H4 (cell line): ENCODE measurements around the gene LEF1. TPM values are rescaled to one million over a fixed set of nuclear protein-coding genes. Genes with fewer than 3 reads are reported as not detected.

Source experiments
- DNase-seq: peaks from one replicate; pipeline ENCODE4 v3.0.0-alpha.2; 2015; ENCODE audit warnings: low spot score
- total RNA-seq: library from RNA; depleted of rRNA; stranded (reverse); fragments of >200 nt; shearing (Covaris generic); gene quantifications from 2 replicates; pipeline ENCODE4 v1.2.3, GENCODE V29; 2014

The LEF1 gene
- total RNA-seq, 1 experiment from 2014 or later: 37.2 TPM

GRCh38 chr4:108175966-108176365 is 7.2 kb upstream of the LEF1 start:
- peak; percentile 93 for DNase-seq

- DNase-seq: no peak
These were observed 6.1 kb upstream of the LEF1 start for GRCh38 chr4:108174856-108175255.

- no peak for DNase-seq
These were observed 4.9 kb upstream of the LEF1 start for GRCh38 chr4:108173599-108174057.

- DNase-seq: peak; percentile 68
These were observed 4.2 kb upstream of the LEF1 start for GRCh38 chr4:108172753-108173598.

GRCh38 chr4:108172231-108172752 is 3.6 kb upstream of the LEF1 start:
- DNase-seq: no peak

GRCh38 chr4:108171339-108172230 is 2.9 kb upstream of the LEF1 start:
- DNase-seq: no peak

GRCh38 chr4:108170631-108171338 is 2.1 kb upstream of the LEF1 start:
- DNase-seq: no peak

GRCh38 chr4:108169664-108170063 is 932 bp upstream of the LEF1 start:
- DNase-seq: no peak

- no peak for DNase-seq
These were observed 517 bp downstream of the LEF1 start for GRCh38 chr4:108168160-108168670.

- DNase-seq: peak; percentile 29
These were observed 2.1 kb downstream of the LEF1 start for GRCh38 chr4:108166441-108167315.

- DNase-seq: no peak
These were observed 2.7 kb downstream of the LEF1 start for GRCh38 chr4:108166038-108166437.

- no peak for DNase-seq
These were observed 3.1 kb downstream of the LEF1 start for GRCh38 chr4:108165586-108165985.

- DNase-seq: no peak
These were observed 5.4 kb downstream of the LEF1 start for GRCh38 chr4:108163351-108163750.

GRCh38 chr4:108160741-108161352 is 7.9 kb downstream of the LEF1 start:
- DNase-seq: no peak

- no peak for DNase-seq
These were observed 8.9 kb downstream of the LEF1 start for GRCh38 chr4:108159845-108160244.

- DNase-seq: no peak
These were observed 11.1 kb downstream of the LEF1 start for GRCh38 chr4:108157655-108158054.

- DNase-seq: no peak
These were observed 12.3 kb downstream of the LEF1 start for GRCh38 chr4:108156391-108156790.

- DNase-seq: peak; percentile 42
These were observed 13.4 kb downstream of the LEF1 start for GRCh38 chr4:108155373-108155772.

GRCh38 chr4:108152980-108153379 is 15.8 kb downstream of the LEF1 start:
- DNase-seq: no peak
